Measurements from ENCODE around the gene ACO2. TPM values are rescaled to one million over a fixed set of nuclear protein-coding genes. Genes with fewer than 3 reads are reported as not detected.

ACO2 gene
- 79.2 and 83.8 TPM in 2 replicates for total RNA-seq

DNA sequence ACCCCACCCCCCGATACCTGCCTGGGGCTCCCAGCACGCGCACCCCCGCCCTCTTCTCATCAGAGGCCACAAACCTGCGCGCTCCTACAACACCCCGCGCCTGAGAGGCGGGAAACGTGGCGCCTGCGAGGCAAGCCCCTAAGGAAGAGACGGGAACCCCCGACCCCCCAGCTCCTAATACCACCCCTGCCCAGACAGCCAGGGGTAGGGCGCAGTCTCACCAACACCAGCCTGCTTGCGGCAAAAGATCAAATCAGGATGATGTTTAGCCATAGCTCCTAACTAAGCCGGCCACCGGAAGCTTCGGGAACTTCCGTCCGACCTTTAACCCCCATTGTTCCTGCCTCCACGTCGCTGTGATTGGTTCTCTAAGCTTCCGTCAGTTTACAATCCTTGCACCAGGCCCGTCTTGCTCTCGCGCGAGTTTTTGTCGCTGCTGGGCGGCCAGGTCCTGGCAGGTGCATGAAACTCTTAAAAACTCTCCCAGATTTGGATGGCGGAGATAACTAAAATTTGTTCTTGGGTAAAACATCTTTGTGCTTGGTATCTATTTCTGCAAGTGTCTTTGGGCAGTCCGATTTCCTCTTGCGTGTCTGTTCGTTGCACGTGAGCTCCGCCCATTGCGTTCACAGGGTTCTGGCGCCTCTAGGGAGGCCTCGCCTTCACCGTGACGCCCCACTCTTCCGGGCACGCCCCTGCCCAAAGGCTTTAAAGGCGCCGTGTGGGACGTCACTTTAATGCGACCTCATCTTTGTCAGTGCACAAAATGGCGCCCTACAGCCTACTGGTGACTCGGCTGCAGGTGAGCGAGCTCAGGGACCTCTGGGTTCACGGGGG is at the start of gene ACO2, which contains the start of gene PHF5A:
Gene ACO2, plus strand, starts transcription at position 737 of the 837 bp plus-strand sequence. Its CDS starts 30 bp downstream, at position 767.
Gene PHF5A, minus strand, starts transcription at position 312 of the 837 bp plus-strand sequence. Its CDS starts 39 bp downstream, at position 273.

DNA sequence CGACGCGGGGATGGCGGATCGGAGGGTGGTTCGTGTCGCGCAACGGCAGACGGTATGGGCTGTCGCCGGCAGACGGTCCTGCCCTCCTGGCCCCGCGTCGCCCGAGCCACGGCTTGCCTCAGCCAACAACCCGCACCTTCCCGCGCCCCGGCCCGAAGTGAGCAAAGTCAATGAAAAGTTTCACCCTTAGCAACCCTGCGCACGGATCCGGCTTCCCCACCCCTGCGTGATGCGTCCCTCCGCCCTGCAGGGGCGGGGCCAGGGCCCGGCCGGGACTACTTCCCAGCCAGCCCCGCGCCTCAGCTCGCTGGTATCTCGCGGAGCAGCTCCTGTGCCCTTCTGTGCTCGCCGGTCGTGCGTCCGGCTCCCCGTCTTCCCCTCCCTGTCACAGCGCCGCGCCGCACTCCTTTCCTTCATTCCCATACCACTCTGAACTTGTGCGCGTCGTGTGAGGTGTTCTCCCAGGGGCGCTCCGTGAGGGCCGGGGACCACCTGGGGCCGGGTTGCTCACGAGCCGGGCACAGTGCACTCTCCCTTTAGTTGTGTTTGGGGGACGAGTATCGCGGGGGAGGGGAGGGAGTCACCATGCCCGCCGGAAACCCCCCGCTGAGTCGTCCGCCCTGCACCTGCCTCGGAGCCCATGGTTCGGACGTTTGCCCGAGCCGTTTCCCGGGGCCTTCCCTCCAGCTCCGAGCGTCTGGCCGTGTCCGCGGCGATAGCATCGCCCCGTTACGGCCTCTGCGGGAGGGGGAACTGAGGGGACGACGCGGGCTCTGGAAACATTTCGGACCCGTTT is 22.1 kb upstream of the ACO2 start, which contains the start of gene TOB2:
Gene TOB2, minus strand, starts transcription at position 163 of the 796 bp plus-strand sequence. CDS start 9,456 bp downstream, outside the sequence.

DNA sequence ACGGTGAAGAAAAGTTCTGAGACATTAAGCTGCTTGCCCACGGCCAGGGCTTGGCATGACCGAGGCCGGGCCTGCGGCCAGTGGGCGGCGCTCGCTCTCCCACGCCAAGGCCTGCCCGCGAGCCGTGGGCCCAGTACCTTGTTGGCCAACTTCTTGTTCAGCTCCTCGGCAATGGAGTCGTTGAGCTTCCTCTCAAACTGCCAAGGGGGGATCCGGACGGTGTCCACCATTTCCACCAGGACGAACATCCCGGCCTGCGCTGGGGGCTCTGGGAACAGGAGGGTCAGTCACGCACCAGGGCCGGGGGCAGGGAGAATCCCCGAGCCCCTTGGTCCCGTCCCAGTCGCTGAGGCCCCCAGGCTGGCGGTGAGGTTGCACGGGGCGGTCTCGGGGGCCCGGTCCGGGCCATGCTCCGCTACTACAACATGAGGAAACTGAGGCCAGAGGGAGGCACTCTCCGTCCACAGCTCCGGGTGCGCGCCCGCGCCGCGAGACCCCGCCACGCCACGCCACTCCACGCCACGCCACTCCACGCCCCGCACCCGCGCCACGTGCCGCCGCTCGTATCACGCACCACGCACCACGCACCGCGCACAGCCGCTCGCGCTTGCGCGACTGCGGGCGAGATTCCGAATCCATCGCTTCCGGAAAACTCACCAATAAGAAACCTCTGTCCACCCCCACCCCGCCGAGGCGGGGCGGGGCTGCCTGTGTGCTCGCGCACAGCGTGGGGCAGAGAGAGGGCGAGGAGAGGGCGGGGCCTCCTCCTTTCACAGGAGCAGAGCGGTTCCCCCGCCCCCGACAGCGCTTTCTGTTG is 75.1 kb downstream of the ACO2 start, which contains the start of gene POLR3H:
Gene POLR3H, minus strand, starts transcription at position 617 of the 817 bp plus-strand sequence. Its CDS starts 369 bp downstream, at position 248.

Other genes starting within 250 kb of the ACO2 start
- gene CHADL, start 228.2 kb upstream of the ACO2 start, total RNA-seq: 0.34 and 0.45 TPM in 2 replicates
- gene RANGAP1, start 182.9 kb upstream of the ACO2 start, total RNA-seq: 131 and 134 TPM in 2 replicates
- 46.4 and 47.7 TPM in 2 replicates for gene ZC3H7B, start 167.6 kb upstream of the ACO2 start, total RNA-seq
- gene TEF, start 87.2 kb upstream of the ACO2 start, total RNA-seq: 3.7 TPM in 2 replicates
- 21.9 and 23.2 TPM in 2 replicates for gene TOB2, start 22.3 kb upstream of the ACO2 start, total RNA-seq
- 52.2 and 61.0 TPM in 2 replicates for gene PHF5A, start 425 bp upstream of the ACO2 start, total RNA-seq
- 14.0 and 14.8 TPM in 2 replicates for gene POLR3H, start 75.4 kb downstream of the ACO2 start, total RNA-seq
- gene CSDC2, start 91.9 kb downstream of the ACO2 start, total RNA-seq: 14.1 and 15.5 TPM in 2 replicates
- gene PMM1, start 120.7 kb downstream of the ACO2 start, total RNA-seq: 75.3 and 78.5 TPM in 2 replicates
- gene DESI1, start 151.9 kb downstream of the ACO2 start, total RNA-seq: 18.3 and 20.1 TPM in 2 replicates
- gene XRCC6, start 152.2 kb downstream of the ACO2 start, total RNA-seq: 396 and 414 TPM in 2 replicates
- gene SNU13, start 219.8 kb downstream of the ACO2 start, total RNA-seq: 144 and 149 TPM in 2 replicates
- gene MEI1, start 230.4 kb downstream of the ACO2 start, total RNA-seq: 0.50 and 1.2 TPM in 2 replicates